Suprapubic skin (tissue), 4 donors: ENCODE results near the gene CCDC180.

Experiments used
- EP300 ChIP-seq: sonication (generic); formaldehyde crosslinking; IDR thresholded peaks from one replicate; pipeline ENCODE4 v1.6.1; 2017; ENCODE audit warnings: antibody characterized with exemption
- POLR2A ChIP-seq, 2 donors: fragments of 450-650 bp; IDR thresholded peaks; one replicate each; pipeline ENCODE4 v1.6.1; 2017; ENCODE audit warnings: antibody characterized with exemption in 2 of 2, mild to moderate bottlenecking in 2 of 2, moderate library complexity in 2 of 2
- POLR2AphosphoS5 ChIP-seq, 3 donors: sonication (generic); formaldehyde crosslinking; IDR thresholded peaks; one replicate each; pipeline ENCODE4 v1.6.1; 2017; ENCODE audit warnings: antibody characterized with exemption in 3 of 3
- TF ChIP-seq, protein P1 (sequence below), 2 donors: fragments of 200-600 bp in 1 of 2; fragments of 450-650 bp in 1 of 2; sonication (generic) in 1 of 2; IDR thresholded peaks; one replicate each; pipeline ENCODE4 v1.5.1; 2016 to 2019; ENCODE audit warnings: antibody characterized with exemption in 2 of 2, mild to moderate bottlenecking in 1 of 2, moderate library complexity in 1 of 2

DNA sequence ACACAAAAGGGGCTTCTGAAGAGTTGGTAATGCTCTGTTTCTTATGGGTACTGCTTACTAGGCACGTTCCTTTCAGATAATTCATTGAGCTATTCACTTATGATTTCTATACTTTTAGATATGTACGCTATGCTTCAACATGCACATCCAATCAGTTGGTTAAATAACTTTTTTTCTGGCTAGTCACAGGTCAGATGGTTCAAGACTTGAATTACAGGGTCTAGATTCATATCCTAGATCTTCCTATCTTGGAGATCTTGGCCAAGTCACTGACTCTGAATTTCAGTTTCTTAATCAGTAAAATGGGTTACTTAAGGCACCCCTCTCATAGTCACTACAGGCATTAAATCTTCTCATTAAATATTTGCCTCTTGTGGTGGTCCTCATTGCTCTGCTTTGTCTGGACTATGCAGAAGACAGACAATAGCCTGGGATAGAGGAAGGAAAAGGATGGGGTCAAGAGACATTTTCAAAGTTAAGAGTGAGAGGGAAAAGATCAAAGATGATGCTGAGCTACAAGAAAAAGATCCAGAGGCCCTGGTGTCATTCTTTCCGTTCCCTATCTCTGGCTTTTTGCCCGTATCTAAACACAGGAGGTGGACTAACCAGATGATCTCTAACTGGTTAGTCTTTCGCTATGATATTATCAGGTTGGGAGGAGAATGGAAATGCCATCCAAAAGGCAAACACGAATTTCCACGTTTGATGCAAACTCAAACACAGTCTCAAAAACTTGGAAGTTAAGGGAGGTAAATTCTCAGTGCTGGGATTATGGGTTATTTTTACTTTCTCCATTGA lies 1.8 kb upstream of the CCDC180 start:
- TF ChIP-seq POLR2A (IDR thresholded peaks at IDR 0.05) (no peak), POLR2AphosphoS5 (IDR thresholded peaks at IDR 0.05) (no peak), EP300 (no peak)
- TF ChIP-seq, protein P1, sequence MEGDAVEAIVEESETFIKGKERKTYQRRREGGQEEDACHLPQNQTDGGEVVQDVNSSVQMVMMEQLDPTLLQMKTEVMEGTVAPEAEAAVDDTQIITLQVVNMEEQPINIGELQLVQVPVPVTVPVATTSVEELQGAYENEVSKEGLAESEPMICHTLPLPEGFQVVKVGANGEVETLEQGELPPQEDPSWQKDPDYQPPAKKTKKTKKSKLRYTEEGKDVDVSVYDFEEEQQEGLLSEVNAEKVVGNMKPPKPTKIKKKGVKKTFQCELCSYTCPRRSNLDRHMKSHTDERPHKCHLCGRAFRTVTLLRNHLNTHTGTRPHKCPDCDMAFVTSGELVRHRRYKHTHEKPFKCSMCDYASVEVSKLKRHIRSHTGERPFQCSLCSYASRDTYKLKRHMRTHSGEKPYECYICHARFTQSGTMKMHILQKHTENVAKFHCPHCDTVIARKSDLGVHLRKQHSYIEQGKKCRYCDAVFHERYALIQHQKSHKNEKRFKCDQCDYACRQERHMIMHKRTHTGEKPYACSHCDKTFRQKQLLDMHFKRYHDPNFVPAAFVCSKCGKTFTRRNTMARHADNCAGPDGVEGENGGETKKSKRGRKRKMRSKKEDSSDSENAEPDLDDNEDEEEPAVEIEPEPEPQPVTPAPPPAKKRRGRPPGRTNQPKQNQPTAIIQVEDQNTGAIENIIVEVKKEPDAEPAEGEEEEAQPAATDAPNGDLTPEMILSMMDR (IDR thresholded peaks at IDR 0.05): no peak
